ENCODE results near the gene PLAAT5.

DNA sequence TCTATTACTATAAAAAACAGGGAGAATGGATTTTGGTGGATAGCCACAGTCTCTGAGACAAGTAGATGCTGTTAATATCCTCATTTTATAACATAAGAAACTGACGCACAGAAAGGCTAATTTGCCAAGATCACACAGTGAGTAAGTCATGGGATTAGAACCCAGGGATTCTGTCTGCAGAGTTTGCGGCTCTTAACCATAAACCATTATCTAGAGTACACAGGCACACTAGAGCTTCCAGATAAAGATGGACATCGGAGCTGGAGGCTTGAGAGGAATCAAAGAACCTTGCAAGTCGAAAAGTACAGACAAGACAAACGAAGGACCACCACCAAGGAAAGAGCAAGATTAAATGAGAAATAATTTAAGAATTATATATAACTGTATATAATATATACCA is 26.2 kb upstream of the PLAAT5 start:
- TF ChIP-seq, protein P1, sequence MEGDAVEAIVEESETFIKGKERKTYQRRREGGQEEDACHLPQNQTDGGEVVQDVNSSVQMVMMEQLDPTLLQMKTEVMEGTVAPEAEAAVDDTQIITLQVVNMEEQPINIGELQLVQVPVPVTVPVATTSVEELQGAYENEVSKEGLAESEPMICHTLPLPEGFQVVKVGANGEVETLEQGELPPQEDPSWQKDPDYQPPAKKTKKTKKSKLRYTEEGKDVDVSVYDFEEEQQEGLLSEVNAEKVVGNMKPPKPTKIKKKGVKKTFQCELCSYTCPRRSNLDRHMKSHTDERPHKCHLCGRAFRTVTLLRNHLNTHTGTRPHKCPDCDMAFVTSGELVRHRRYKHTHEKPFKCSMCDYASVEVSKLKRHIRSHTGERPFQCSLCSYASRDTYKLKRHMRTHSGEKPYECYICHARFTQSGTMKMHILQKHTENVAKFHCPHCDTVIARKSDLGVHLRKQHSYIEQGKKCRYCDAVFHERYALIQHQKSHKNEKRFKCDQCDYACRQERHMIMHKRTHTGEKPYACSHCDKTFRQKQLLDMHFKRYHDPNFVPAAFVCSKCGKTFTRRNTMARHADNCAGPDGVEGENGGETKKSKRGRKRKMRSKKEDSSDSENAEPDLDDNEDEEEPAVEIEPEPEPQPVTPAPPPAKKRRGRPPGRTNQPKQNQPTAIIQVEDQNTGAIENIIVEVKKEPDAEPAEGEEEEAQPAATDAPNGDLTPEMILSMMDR (conservative IDR thresholded peaks at IDR 0.05): no peak
- no peak for TF ChIP-seq ZFX (IDR thresholded peaks at IDR 0.05)

All from C4-2B (cell line).